Mesothelial cell of epicardium (in vitro differentiated cells): ENCODE data around the gene H1-8. TPM values are rescaled to one million over a fixed set of nuclear protein-coding genes. Genes with fewer than 3 reads are reported as not detected.

Source experiments
- DNase-seq, 2 experiments: peaks; one replicate each; pipeline ENCODE4 v3.0.0; 2021; ENCODE audit warnings: low spot score in 2 of 2; ENCODE audit not compliant: unreplicated experiment in 2 of 2
- H3K27ac Mint-ChIP-seq: 2 replicates; pipeline ENCODE4 v1.8.0; 2021; ENCODE audit warnings: mixed read lengths
- H3K27me3 Mint-ChIP-seq: 2 replicates; pipeline ENCODE4 v1.8.0; 2021; ENCODE audit warnings: low read depth, mixed read lengths
- H3K36me3 Mint-ChIP-seq: 2 replicates; pipeline ENCODE4 v1.8.0; 2021; ENCODE audit warnings: mixed read lengths
- H3K4me1 Mint-ChIP-seq: 2 replicates; pipeline ENCODE4 v1.8.0; 2021; ENCODE audit warnings: mixed read lengths
- H3K4me3 Mint-ChIP-seq: 2 replicates; pipeline ENCODE4 v1.8.0; 2021; ENCODE audit warnings: mild to moderate bottlenecking, moderate library complexity, mixed read lengths
- H3K9me3 Mint-ChIP-seq: 2 replicates; pipeline ENCODE4 v1.8.0; 2021; ENCODE audit warnings: mixed read lengths
- CTCF ChIP-seq: fragments of 200-600 bp; sonication (generic); IDR thresholded peaks from one replicate; pipeline ENCODE4 v1.5.0; 2021; ENCODE audit warnings: antibody characterized with exemption; ENCODE audit not compliant: unreplicated experiment
- total RNA-seq: library from RNA; stranded (reverse); gene quantifications from 3 replicates; pipeline ENCODE4 v1.2.1, GENCODE V29; 2021

H1-8 gene
- total RNA-seq, 1 donor from 2014 or later, result not detected

GRCh38 chr3:129585949-129586657 lies 43.1 kb downstream of the H1-8 start:
- no peak overlapping the region for H3K4me3 Mint-ChIP-seq
- H3K4me1 Mint-ChIP-seq, result peaks cover 9% of the 10 kb centered on the region

GRCh38 chr3:129586746-129587430 lies 43.9 kb downstream of the H1-8 start:
- Mint-ChIP-seq H3K4me1 (peaks cover 16% of the 10 kb centered on the region), H3K27ac (no peak overlapping the region), H3K27me3 (no peaks in the 10 kb centered on the region), H3K9me3 (no peaks in the 10 kb centered on the region), H3K4me3 (no peak overlapping the region), H3K36me3 (no peaks in the 10 kb centered on the region)
- no peak for TF ChIP-seq CTCF
- DNase-seq, result no peak

More at GRCh38 chr3:129585949-129586657, 43.1 kb downstream of the H1-8 start:
- no peaks in the 10 kb centered on the region for H3K9me3 Mint-ChIP-seq
- H3K36me3 Mint-ChIP-seq, result no peaks in the 10 kb centered on the region
- TF ChIP-seq CTCF, result no peak
- H3K27ac Mint-ChIP-seq, result no peak overlapping the region
- no peak for DNase-seq
- H3K27me3 Mint-ChIP-seq, result no peaks in the 10 kb centered on the region

- Mint-ChIP-seq H3K4me3 (no peak overlapping the region), H3K27ac (no peak overlapping the region), H3K9me3 (no peaks in the 10 kb centered on the region), H3K27me3 (no peaks in the 10 kb centered on the region), H3K4me1 (peaks cover 21% of the 10 kb centered on the region), H3K36me3 (no peaks in the 10 kb centered on the region)
- no peak for TF ChIP-seq CTCF
- no peak for DNase-seq
These were observed 44.7 kb downstream of the H1-8 start for GRCh38 chr3:129587566-129588210.

GRCh38 chr3:129590215-129590614 lies 47.2 kb downstream of the H1-8 start:
- H3K36me3 Mint-ChIP-seq, result no peaks in the 10 kb centered on the region
- H3K27ac Mint-ChIP-seq, result no peak overlapping the region
- no peaks in the 10 kb centered on the region for H3K9me3 Mint-ChIP-seq
- no peaks in the 10 kb centered on the region for H3K27me3 Mint-ChIP-seq
- peaks cover 42% of the 10 kb centered on the region for H3K4me1 Mint-ChIP-seq
- DNase-seq, result no peak
- TF ChIP-seq CTCF, result no peak
- H3K4me3 Mint-ChIP-seq, result no peak overlapping the region

- H3K36me3 Mint-ChIP-seq, result no peaks in the 10 kb centered on the region
- peak overlapping the region; percentile 3 for H3K27ac Mint-ChIP-seq
- no peaks in the 10 kb centered on the region for H3K9me3 Mint-ChIP-seq
- H3K4me3 Mint-ChIP-seq, result no peak overlapping the region
- DNase-seq, result no peak
- H3K27me3 Mint-ChIP-seq, result no peaks in the 10 kb centered on the region
- peaks cover 53% of the 10 kb centered on the region for H3K4me1 Mint-ChIP-seq
- no peak for TF ChIP-seq CTCF
These were observed 49.0 kb downstream of the H1-8 start for GRCh38 chr3:129591932-129592331.
